Liver (tissue), 9 donors: ENCODE measurements around the gene CFAP61. TPM values are rescaled to one million over a fixed set of nuclear protein-coding genes. Genes with fewer than 3 reads are reported as not detected.

ENCODE experiments used
- DNase-seq: peaks from one replicate; pipeline ENCODE4 v3.0.0-alpha.2; 2017; ENCODE audit warnings: low spot score
- H3K27ac ChIP-seq, 2 donors: one replicate each; pipeline ENCODE4 v1.7.0; 2013; ENCODE audit warnings: inconsistent platforms in 2 of 2, low read length in 2 of 2, control low read depth in 1 of 2, low read depth in 1 of 2, mild to moderate bottlenecking in 1 of 2
- H3K27me3 ChIP-seq, 4 donors: one replicate each; pipeline versions ENCODE4 v1.6.1 to v1.7.0; 2013; ENCODE audit warnings: low read length in 3 of 4, inconsistent platforms in 1 of 4, mild to moderate bottlenecking in 1 of 4, moderate library complexity in 1 of 4; ENCODE audit not compliant: control insufficient read depth in 4 of 4, insufficient read depth in 4 of 4
- H3K36me3 ChIP-seq, 4 donors: one replicate each; pipeline versions ENCODE4 v1.6.1 to v1.7.0; 2013; ENCODE audit warnings: low read length in 3 of 4, mild to moderate bottlenecking in 3 of 4, low read depth in 1 of 4, moderate library complexity in 1 of 4; ENCODE audit not compliant: control insufficient read depth in 4 of 4, insufficient read depth in 3 of 4
- H3K4me1 ChIP-seq, 4 donors: one replicate each; pipeline versions ENCODE4 v1.6.1 to v1.7.0; 2013; ENCODE audit warnings: low read length in 3 of 4, mild to moderate bottlenecking in 3 of 4, moderate library complexity in 1 of 4; ENCODE audit not compliant: control insufficient read depth in 4 of 4, insufficient read depth in 4 of 4
- H3K4me3 ChIP-seq, 3 donors: one replicate each; pipeline versions ENCODE4 v1.6.1 to v1.7.0; 2013; ENCODE audit warnings: low read length in 3 of 3, control low read depth in 1 of 3, low read depth in 1 of 3, mild to moderate bottlenecking in 1 of 3
- H3K9ac ChIP-seq, 2 donors: one replicate each; pipeline ENCODE4 v1.7.0; 2013; ENCODE audit warnings: low read length in 2 of 2, mild to moderate bottlenecking in 2 of 2, moderate library complexity in 2 of 2, control low read depth in 1 of 2, low read depth in 1 of 2
- H3K9me3 ChIP-seq, 4 donors: one replicate each; pipeline versions ENCODE4 v1.6.1 to v1.7.0; 2013; ENCODE audit warnings: low read length in 3 of 4; ENCODE audit not compliant: control insufficient read depth in 4 of 4
- EGR1 ChIP-seq, 2 donors: IDR thresholded peaks; 2 replicates each; pipeline ENCODE4 v1.6.1; 2016 to 2018; ENCODE audit warnings: antibody characterized with exemption in 2 of 2, low read depth in 2 of 2
- GABPA ChIP-seq, 2 donors: IDR thresholded peaks in 1 of 2; conservative IDR thresholded peaks in 1 of 2; 2 replicates each; pipeline ENCODE4 v1.6.1; 2016; ENCODE audit warnings: antibody characterized with exemption in 2 of 2, mild to moderate bottlenecking in 1 of 2, moderate library complexity in 1 of 2
- HNF4A ChIP-seq, 2 donors: conservative IDR thresholded peaks; 2 replicates each; pipeline ENCODE4 v1.6.1; 2016; ENCODE audit warnings: antibody characterized with exemption in 2 of 2, mild to moderate bottlenecking in 2 of 2
- JUND ChIP-seq, 2 donors: IDR thresholded peaks; 2 replicates each; pipeline ENCODE4 v1.6.1; 2016; ENCODE audit warnings: antibody characterized with exemption in 2 of 2
- RAD21 ChIP-seq, 2 donors: IDR thresholded peaks; 2 replicates each; pipeline ENCODE4 v1.6.1; 2016; ENCODE audit warnings: antibody characterized with exemption in 2 of 2, mild to moderate bottlenecking in 2 of 2
- RXRA ChIP-seq, 2 donors: IDR thresholded peaks; 2 replicates each; pipeline ENCODE4 v1.6.1; 2017 to 2018; ENCODE audit warnings: antibody characterized with exemption in 2 of 2, mild to moderate bottlenecking in 1 of 2
- SP1 ChIP-seq: IDR thresholded peaks from 2 replicates; pipeline ENCODE4 v1.6.1; 2018; ENCODE audit warnings: antibody characterized with exemption, mild to moderate bottlenecking
- TAF1 ChIP-seq: conservative IDR thresholded peaks from 2 replicates; pipeline ENCODE4 v1.6.1; 2016; ENCODE audit warnings: antibody characterized with exemption, mild to moderate bottlenecking
- WGBS: extraction: QIAGEN DNeasy Blood & Tissue Kit; methylation state at CpG from one replicate; pipeline ENCODE4 v1.1.7; 2013; 5-methylcytosine and 5-hydroxymethylcytosine counted together
- polyA plus RNA-seq, 2 donors: library from polyadenylated mRNA; stranded (reverse) in 1 of 2; unstranded in 1 of 2; fragments of 200-250 nt in 1 of 2; fragments of >200 nt in 1 of 2; fragmentation: Nextera tagmentation in 1 of 2; extraction: Ambion mirVana in 1 of 2; gene quantifications; one replicate each; pipeline versions ENCODE4 v1.2.1 to v1.2.3, GENCODE V29; 2013 to 2015
- total RNA-seq, 2 donors: library from RNA; depleted of rRNA; stranded (reverse); fragments of >200 nt; gene quantifications; one replicate each; pipeline ENCODE4 v1.2.3, GENCODE V29; 2014
- TF ChIP-seq, protein P1 (sequence below): IDR thresholded peaks from 2 replicates; pipeline ENCODE4 v1.6.1; 2016; ENCODE audit warnings: antibody characterized with exemption
- TF ChIP-seq, protein P2 (sequence below): fragments of 150-350 bp; IDR thresholded peaks from 2 replicates; pipeline ENCODE4 v1.5.1; 2017; ENCODE audit warnings: improper control_type of control experiment, low read depth, low read length; ENCODE audit not compliant: missing input control
- TF ChIP-seq, protein P3 (sequence below): IDR thresholded peaks from 2 replicates; pipeline ENCODE4 v1.6.1; 2016; ENCODE audit warnings: antibody characterized with exemption, mild to moderate bottlenecking
- TF ChIP-seq, protein P4 (sequence below): IDR thresholded peaks from 2 replicates; pipeline ENCODE4 v1.6.1; 2016; ENCODE audit warnings: antibody characterized with exemption
- TF ChIP-seq, protein P5 (sequence below): IDR thresholded peaks from 2 replicates; pipeline ENCODE4 v1.6.1; 2016; ENCODE audit warnings: antibody characterized with exemption
- donor health status: healthy.
- donor health status: healthy.
- donor health status: healthy.
- donor health status: healthy.
- donor health status: healthy.

Gene CFAP61
- total and polyA plus RNA-seq, 4 donors, result 0.05 TPM; not detected in 3

DNA sequence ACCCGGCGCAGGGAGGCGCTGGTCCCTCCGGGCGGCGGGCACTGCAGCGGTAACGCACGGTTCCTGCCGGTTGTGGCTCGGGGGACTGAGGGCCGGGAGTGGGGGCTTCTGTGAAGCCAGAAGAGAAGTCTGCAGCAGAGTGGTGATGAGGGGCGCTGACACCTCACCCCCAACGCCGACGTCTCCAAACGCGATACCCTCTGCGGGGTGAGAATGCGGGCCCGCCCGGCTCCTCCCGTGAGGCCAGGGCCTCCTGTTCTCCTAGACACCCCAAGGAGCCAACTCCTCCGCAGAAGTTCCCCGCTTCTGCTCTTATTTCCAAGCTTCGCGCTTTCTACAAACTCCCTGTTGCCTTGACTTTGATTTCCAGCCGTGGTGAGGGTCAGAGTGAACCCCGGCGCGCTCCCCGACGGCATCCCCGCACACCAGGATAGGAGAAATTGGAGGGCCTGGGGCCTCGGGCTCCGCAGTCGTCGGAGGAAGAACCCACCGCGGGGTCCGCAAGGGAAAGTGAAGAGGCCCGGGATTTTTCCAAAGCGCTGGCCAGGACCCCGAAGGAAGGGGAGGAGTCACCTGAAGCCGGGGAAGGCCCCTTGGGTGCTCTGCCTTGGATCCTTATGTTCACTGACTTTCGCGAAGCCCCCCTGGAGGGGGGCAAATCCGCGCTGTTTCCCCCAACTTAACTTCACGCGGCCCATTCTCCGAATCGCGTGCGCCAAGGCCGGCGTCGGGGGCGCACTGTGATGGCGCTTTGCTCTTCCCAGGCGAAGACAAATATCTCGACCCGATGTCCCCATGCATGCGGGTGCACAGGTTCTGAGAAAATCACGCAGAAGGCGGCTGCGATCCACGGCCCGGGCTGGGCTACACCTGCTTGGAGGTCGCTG is 312.5 kb downstream of the CFAP61 start:
- no peak overlapping the region for H3K4me3 ChIP-seq
- 5% methylated on average over 70 of the region's 70 CpGs for WGBS
- H3K27ac ChIP-seq, result no peak overlapping the region
- no peaks in the 10 kb centered on the region for H3K36me3 ChIP-seq
- TF ChIP-seq, protein P1, sequence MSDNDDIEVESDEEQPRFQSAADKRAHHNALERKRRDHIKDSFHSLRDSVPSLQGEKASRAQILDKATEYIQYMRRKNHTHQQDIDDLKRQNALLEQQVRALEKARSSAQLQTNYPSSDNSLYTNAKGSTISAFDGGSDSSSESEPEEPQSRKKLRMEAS, result no peak
- TF ChIP-seq RXRA (IDR thresholded peaks at IDR 0.05) (no peak), TAF1 (no peak), GABPA (IDR thresholded peaks at IDR 0.05 in 1 of 2, conservative IDR thresholded peaks at IDR 0.05 in 1 of 2) (no peak), HNF4A (conservative IDR thresholded peaks at IDR 0.05) (no peak), RAD21 (IDR thresholded peaks at IDR 0.05) (no peak), EGR1 (IDR thresholded peaks at IDR 0.05; ENCODE audit: low read depth in 2 of 2) (no peak), JUND (IDR thresholded peaks at IDR 0.05) (no peak), SP1 (no peak)
- TF ChIP-seq, protein P2, sequence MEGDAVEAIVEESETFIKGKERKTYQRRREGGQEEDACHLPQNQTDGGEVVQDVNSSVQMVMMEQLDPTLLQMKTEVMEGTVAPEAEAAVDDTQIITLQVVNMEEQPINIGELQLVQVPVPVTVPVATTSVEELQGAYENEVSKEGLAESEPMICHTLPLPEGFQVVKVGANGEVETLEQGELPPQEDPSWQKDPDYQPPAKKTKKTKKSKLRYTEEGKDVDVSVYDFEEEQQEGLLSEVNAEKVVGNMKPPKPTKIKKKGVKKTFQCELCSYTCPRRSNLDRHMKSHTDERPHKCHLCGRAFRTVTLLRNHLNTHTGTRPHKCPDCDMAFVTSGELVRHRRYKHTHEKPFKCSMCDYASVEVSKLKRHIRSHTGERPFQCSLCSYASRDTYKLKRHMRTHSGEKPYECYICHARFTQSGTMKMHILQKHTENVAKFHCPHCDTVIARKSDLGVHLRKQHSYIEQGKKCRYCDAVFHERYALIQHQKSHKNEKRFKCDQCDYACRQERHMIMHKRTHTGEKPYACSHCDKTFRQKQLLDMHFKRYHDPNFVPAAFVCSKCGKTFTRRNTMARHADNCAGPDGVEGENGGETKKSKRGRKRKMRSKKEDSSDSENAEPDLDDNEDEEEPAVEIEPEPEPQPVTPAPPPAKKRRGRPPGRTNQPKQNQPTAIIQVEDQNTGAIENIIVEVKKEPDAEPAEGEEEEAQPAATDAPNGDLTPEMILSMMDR, result no peak
- TF ChIP-seq, protein P3, sequence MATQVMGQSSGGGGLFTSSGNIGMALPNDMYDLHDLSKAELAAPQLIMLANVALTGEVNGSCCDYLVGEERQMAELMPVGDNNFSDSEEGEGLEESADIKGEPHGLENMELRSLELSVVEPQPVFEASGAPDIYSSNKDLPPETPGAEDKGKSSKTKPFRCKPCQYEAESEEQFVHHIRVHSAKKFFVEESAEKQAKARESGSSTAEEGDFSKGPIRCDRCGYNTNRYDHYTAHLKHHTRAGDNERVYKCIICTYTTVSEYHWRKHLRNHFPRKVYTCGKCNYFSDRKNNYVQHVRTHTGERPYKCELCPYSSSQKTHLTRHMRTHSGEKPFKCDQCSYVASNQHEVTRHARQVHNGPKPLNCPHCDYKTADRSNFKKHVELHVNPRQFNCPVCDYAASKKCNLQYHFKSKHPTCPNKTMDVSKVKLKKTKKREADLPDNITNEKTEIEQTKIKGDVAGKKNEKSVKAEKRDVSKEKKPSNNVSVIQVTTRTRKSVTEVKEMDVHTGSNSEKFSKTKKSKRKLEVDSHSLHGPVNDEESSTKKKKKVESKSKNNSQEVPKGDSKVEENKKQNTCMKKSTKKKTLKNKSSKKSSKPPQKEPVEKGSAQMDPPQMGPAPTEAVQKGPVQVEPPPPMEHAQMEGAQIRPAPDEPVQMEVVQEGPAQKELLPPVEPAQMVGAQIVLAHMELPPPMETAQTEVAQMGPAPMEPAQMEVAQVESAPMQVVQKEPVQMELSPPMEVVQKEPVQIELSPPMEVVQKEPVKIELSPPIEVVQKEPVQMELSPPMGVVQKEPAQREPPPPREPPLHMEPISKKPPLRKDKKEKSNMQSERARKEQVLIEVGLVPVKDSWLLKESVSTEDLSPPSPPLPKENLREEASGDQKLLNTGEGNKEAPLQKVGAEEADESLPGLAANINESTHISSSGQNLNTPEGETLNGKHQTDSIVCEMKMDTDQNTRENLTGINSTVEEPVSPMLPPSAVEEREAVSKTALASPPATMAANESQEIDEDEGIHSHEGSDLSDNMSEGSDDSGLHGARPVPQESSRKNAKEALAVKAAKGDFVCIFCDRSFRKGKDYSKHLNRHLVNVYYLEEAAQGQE, result no peak
- TF ChIP-seq, protein P4, sequence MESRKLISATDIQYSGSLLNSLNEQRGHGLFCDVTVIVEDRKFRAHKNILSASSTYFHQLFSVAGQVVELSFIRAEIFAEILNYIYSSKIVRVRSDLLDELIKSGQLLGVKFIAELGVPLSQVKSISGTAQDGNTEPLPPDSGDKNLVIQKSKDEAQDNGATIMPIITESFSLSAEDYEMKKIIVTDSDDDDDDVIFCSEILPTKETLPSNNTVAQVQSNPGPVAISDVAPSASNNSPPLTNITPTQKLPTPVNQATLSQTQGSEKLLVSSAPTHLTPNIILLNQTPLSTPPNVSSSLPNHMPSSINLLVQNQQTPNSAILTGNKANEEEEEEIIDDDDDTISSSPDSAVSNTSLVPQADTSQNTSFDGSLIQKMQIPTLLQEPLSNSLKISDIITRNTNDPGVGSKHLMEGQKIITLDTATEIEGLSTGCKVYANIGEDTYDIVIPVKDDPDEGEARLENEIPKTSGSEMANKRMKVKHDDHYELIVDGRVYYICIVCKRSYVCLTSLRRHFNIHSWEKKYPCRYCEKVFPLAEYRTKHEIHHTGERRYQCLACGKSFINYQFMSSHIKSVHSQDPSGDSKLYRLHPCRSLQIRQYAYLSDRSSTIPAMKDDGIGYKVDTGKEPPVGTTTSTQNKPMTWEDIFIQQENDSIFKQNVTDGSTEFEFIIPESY, result no peak
- TF ChIP-seq, protein P5, sequence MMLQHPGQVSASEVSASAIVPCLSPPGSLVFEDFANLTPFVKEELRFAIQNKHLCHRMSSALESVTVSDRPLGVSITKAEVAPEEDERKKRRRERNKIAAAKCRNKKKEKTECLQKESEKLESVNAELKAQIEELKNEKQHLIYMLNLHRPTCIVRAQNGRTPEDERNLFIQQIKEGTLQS, result no peak
- no peak overlapping the region for H3K9ac ChIP-seq
- H3K4me1 ChIP-seq, result peaks cover 22 to 44% (median 30%) of the 10 kb centered on the region in 4 donors
- no peaks in the 10 kb centered on the region for H3K9me3 ChIP-seq
- peaks cover 0 to 40% (median 18%) of the 10 kb centered on the region in 4 donors for H3K27me3 ChIP-seq
- DNase-seq, result no peak
